NB4 (cell line): ENCODE measurements around the gene ETV6.

Source experiments
- CTCF ChIP-seq: IDR thresholded peaks from one replicate; pipeline ENCODE4 v1.5.1; 2012; ENCODE audit warnings: low read depth, low read length
- MYC ChIP-seq: IDR thresholded peaks from 2 replicates; pipeline ENCODE4 v1.6.1; 2011; ENCODE audit warnings: low read depth, low read length

GRCh38 chr12:11799502-11799873 is 150.0 kb downstream of the ETV6 start:
- TF ChIP-seq MYC (no peak), CTCF (no peak)
